Kidney (tissue), 14 donors: ENCODE data around the gene EHBP1L1. TPM values are rescaled to one million over a fixed set of nuclear protein-coding genes. Genes with fewer than 3 reads are reported as not detected.

ENCODE experiments used
- DNase-seq, 5 donors: peaks; one replicate each; pipeline ENCODE4 v3.0.0-alpha.2; 2013 to 2020
- FAIRE-seq: peaks from 2 replicates; lab custom pipeline; 2012; peaks lifted over from hg19 to GRCh38; lab: Jason Lieb, UNC
- H3K27ac ChIP-seq, 2 donors: one replicate each; pipeline ENCODE4 v1.7.0; 2013; ENCODE audit warnings: low read depth in 2 of 2, low read length in 2 of 2, inconsistent platforms in 1 of 2
- H3K27me3 ChIP-seq: one replicate; pipeline ENCODE4 v1.7.1; 2013; ENCODE audit warnings: low read length, inconsistent platforms; ENCODE audit not compliant: control insufficient read depth, insufficient read depth
- H3K36me3 ChIP-seq, 3 donors: one replicate each; pipeline versions ENCODE4 v1.7.0 to v1.7.1; 2013; ENCODE audit warnings: low read length in 3 of 3, control low read depth in 1 of 3, inconsistent platforms in 1 of 3; ENCODE audit not compliant: insufficient read depth in 3 of 3, control insufficient read depth in 2 of 3
- H3K4me1 ChIP-seq, 3 donors: one replicate each; pipeline versions ENCODE4 v1.7.0 to v1.7.1; 2013; ENCODE audit warnings: low read length in 3 of 3, inconsistent platforms in 1 of 3, low read depth in 1 of 3; ENCODE audit not compliant: control insufficient read depth in 2 of 3, insufficient read depth in 2 of 3
- H3K4me3 ChIP-seq, 3 donors: one replicate each; pipeline versions ENCODE4 v1.7.0 to v1.8.1; 2013; ENCODE audit warnings: low read length in 3 of 3, control low read depth in 1 of 3, inconsistent platforms in 1 of 3
- H3K9ac ChIP-seq, 3 donors: one replicate each; pipeline versions ENCODE4 v1.7.0 to v1.7.1; 2013; ENCODE audit warnings: low read length in 3 of 3, control low read depth in 1 of 3, inconsistent platforms in 1 of 3
- H3K9me3 ChIP-seq, 3 donors: one replicate each; pipeline versions ENCODE4 v1.7.0 to v1.7.1; 2013; ENCODE audit warnings: low read length in 3 of 3, control low read depth in 1 of 3, inconsistent platforms in 1 of 3; ENCODE audit not compliant: control insufficient read depth in 2 of 3, insufficient read depth in 1 of 3
- CTCF ChIP-seq: IDR thresholded peaks from 3 replicates; pipeline ENCODE4 v1.5.1; 2012; ENCODE audit warnings: mild to moderate bottlenecking, moderate library complexity, borderline replicate concordance; ENCODE audit not compliant: insufficient read depth; ENCODE audit errors: extremely low read depth
- intact Hi-C: fragments of 100-400 bp; cut with DNase I; formaldehyde crosslinking; loops from one replicate; pipeline ENCODE4 v1.11.1; 2022
- polyA plus RNA-seq: library from polyadenylated mRNA; stranded (reverse); fragments of 350-450 nt; fragmentation: Illumina TruSeq; extraction: RNeasy Lipid Tissue Mini Kit (QIAGEN cat#74804); gene quantifications from one replicate; pipeline ENCODE4 v1.2.3, GENCODE V29; 2014; ENCODE audit warnings: low read depth, low replicate concordance; ENCODE audit not compliant: insufficient read depth
- total RNA-seq: library from RNA; stranded (reverse); fragmentation: NEBNext Ultra II Directional; extraction: Animal tissue kit (Norgen Biotek cat#: 25700); gene quantifications from one replicate; pipeline ENCODE4 v1.2.1, GENCODE V29; 2021
- donor health status: control.
- donor health status: control.
- donor health status: control.
- donor health status: control.
- donor health status: control.
- donor health status: DM: yes; HTN: yes; CAD: no.
- donor health status: Normal renal cell carcinoma (clear cell type).

EHBP1L1 gene
- total and polyA plus RNA-seq, 2 donors from 2014 or later = 20.5 to 95.4 TPM

GRCh38 chr11:65558002-65558929 lies 17.6 kb upstream of the EHBP1L1 start, which contains the start of gene LTBP3:
Gene LTBP3, minus strand, starts transcription at chr11:65558359. Its CDS starts 400 bp downstream, at chr11:65557959.
- H3K9ac ChIP-seq = peak within 1 kb of the TSS in 2 of 3 donors; percentile 26 to 83
- no peaks in the 10 kb centered on the region for H3K36me3 ChIP-seq
- intact Hi-C loops = no loop called here
- peak within 1 kb of the TSS; percentile 35 to 50 (median 43) for H3K4me3 ChIP-seq
- peak within 1 kb of the TSS; percentile 90 to 93 for H3K27ac ChIP-seq
- no peak for FAIRE-seq
- H3K27me3 ChIP-seq = no peaks in the 10 kb centered on the region
- H3K9me3 ChIP-seq = no peaks in the 10 kb centered on the region
- peaks cover 0 to 42% (median 14%) of the 10 kb centered on the region in 3 donors for H3K4me1 ChIP-seq
- DNase-seq = peak; percentile 83 to 96 (median 87)
- TF ChIP-seq CTCF = no peak

- Histone ChIP-seq H3K36me3 (no peaks in the 10 kb centered on the region), H3K9me3 (no peaks in the 10 kb centered on the region), H3K9ac (peak overlapping the region in 2 of 3 donors; percentile 26 to 71), H3K4me3 (peak overlapping the region in 2 of 3 donors; percentile 6 to 25), H3K4me1 (peaks cover 0 to 42% (median 14%) of the 10 kb centered on the region in 3 donors), H3K27me3 (no peaks in the 10 kb centered on the region), H3K27ac (peak overlapping the region; percentile 90 to 93)
- no peak for TF ChIP-seq CTCF
- peak in 2 of 5 donors; percentile 75 to 87 for DNase-seq
- intact Hi-C loops = no loop called here
- no peak for FAIRE-seq
These were observed 16.8 kb upstream of the EHBP1L1 start for GRCh38 chr11:65558930-65559509.

- peak overlapping the region; percentile 90 to 93 for H3K27ac ChIP-seq
- intact Hi-C loops = no loop called here
- no peaks in the 10 kb centered on the region for H3K36me3 ChIP-seq
- H3K4me1 ChIP-seq = peaks cover 0 to 40% (median 14%) of the 10 kb centered on the region in 3 donors
- no peak for TF ChIP-seq CTCF
- no peak overlapping the region for H3K9ac ChIP-seq
- FAIRE-seq (no peak), DNase-seq (no peak)
- H3K27me3 ChIP-seq = no peaks in the 10 kb centered on the region
- H3K9me3 ChIP-seq = no peaks in the 10 kb centered on the region
- no peak overlapping the region for H3K4me3 ChIP-seq
These were observed 16.3 kb upstream of the EHBP1L1 start for GRCh38 chr11:65559535-65559934.
